WTC11 (cell line): ENCODE results near the gene MAPK14. TPM values are rescaled to one million over a fixed set of nuclear protein-coding genes. Genes with fewer than 3 reads are reported as not detected.

ENCODE experiments used
- ATAC-seq: fragments of 200-7000 bp; cut with Tn5 transposase; 2 replicates; pipeline ENCODE4 v1.10.0; 2021; ENCODE audit warnings: mild to moderate bottlenecking, moderate library complexity
- CTCF ChIA-PET: fragments of 300-600 bp; sonication (Branson Sonifier 250); formaldehyde crosslinking; loops from one replicate; lab custom pipeline; 2021; ENCODE audit warnings: antibody characterized with exemption; lab: Charles Lee
- POLR2A ChIA-PET: fragments of 350-600 bp; sonication (Branson Sonifier 250); formaldehyde crosslinking; loops from one replicate; lab custom pipeline; 2021; ENCODE audit warnings: antibody characterized with exemption; lab: Charles Lee
- DNase-seq: peaks from one replicate; pipeline ENCODE4 v3.0.0; 2021; ENCODE audit warnings: low spot score
- H3K27ac Mint-ChIP-seq: 2 replicates; pipeline ENCODE4 v1.8.0; 2021; ENCODE audit warnings: mixed read lengths
- H3K27me3 Mint-ChIP-seq: 2 replicates; pipeline ENCODE4 v1.8.0; 2021; ENCODE audit warnings: low read depth, mild to moderate bottlenecking, moderate library complexity, mixed read lengths
- H3K36me3 Mint-ChIP-seq: 2 replicates; pipeline ENCODE4 v1.8.0; 2021; ENCODE audit warnings: mixed read lengths
- H3K4me1 Mint-ChIP-seq: 2 replicates; pipeline ENCODE4 v1.8.0; 2022; ENCODE audit warnings: mixed read lengths
- H3K4me3 Mint-ChIP-seq: 2 replicates; pipeline ENCODE4 v1.8.0; 2021; ENCODE audit warnings: mild to moderate bottlenecking, moderate library complexity, mixed read lengths
- H3K9me3 Mint-ChIP-seq: 2 replicates; pipeline ENCODE4 v1.8.0; 2021; ENCODE audit warnings: mixed read lengths
- ARID4B ChIP-seq: sonication (generic); formaldehyde crosslinking; IDR thresholded peaks from 2 replicates; pipeline ENCODE4 v1.8.0; 2023; ENCODE audit warnings: missing genetic modification reagents, mild to moderate bottlenecking, borderline replicate concordance
- ATF1 ChIP-seq: sonication (generic); formaldehyde crosslinking; IDR thresholded peaks from 2 replicates; pipeline ENCODE4 v1.8.1; 2023; ENCODE audit warnings: mild to moderate bottlenecking, moderate library complexity, missing genetic modification reagents
- CBFB ChIP-seq: sonication (generic); formaldehyde crosslinking; IDR thresholded peaks from 2 replicates; pipeline ENCODE4 v1.8.1; 2022; ENCODE audit warnings: mild to moderate bottlenecking, low read depth, missing genetic modification reagents
- CDX4 ChIP-seq: fragments of 250-450 bp; sonication (Bioruptor Pico); IDR thresholded peaks from 2 replicates; pipeline ENCODE4 v1.9.0; 2021; ENCODE audit warnings: moderate library complexity, mild to moderate bottlenecking, inconsistent platforms, borderline replicate concordance
- CREB1 ChIP-seq: sonication (generic); formaldehyde crosslinking; IDR thresholded peaks from 2 replicates; pipeline ENCODE4 v1.8.0; 2023; ENCODE audit warnings: mild to moderate bottlenecking, missing genetic modification reagents
- CTCF ChIP-seq: fragments of 200-600 bp; IDR thresholded peaks from 2 replicates; pipeline ENCODE4 v1.8.0; 2022; ENCODE audit warnings: antibody characterized with exemption
- ERG ChIP-seq: fragments of 250-450 bp; sonication (Bioruptor Pico); IDR thresholded peaks from 2 replicates; pipeline ENCODE4 v1.8.0; 2021; ENCODE audit warnings: mild to moderate bottlenecking
- MLX ChIP-seq: sonication (generic); formaldehyde crosslinking; IDR thresholded peaks from 2 replicates; pipeline ENCODE4 v1.8.1; 2023; ENCODE audit warnings: mild to moderate bottlenecking, missing genetic modification reagents, moderate library complexity
- SP1 ChIP-seq: sonication (generic); formaldehyde crosslinking; conservative IDR thresholded peaks from 2 replicates; pipeline ENCODE4 v1.8.1; 2022; ENCODE audit warnings: missing genetic modification reagents
- STAT6 ChIP-seq: sonication (generic); formaldehyde crosslinking; conservative IDR thresholded peaks from 2 replicates; pipeline ENCODE4 v1.8.1; 2023; ENCODE audit warnings: mild to moderate bottlenecking, low read depth, missing genetic modification reagents, moderate library complexity
- ZMAT4 ChIP-seq: fragments of 250-450 bp; sonication (Bioruptor Pico); IDR thresholded peaks from 2 replicates; pipeline ENCODE4 v1.9.0; 2021; ENCODE audit warnings: mild to moderate bottlenecking
- ZNF263 ChIP-seq: sonication (generic); formaldehyde crosslinking; IDR thresholded peaks from 2 replicates; pipeline ENCODE4 v1.8.1; 2022; ENCODE audit warnings: low read depth, mild to moderate bottlenecking, moderate library complexity, missing genetic modification reagents
- ZNF416 ChIP-seq: fragments of 250-450 bp; sonication (Bioruptor Pico); IDR thresholded peaks from 2 replicates; pipeline ENCODE4 v1.9.0; 2021; ENCODE audit warnings: mild to moderate bottlenecking, inconsistent platforms
- ZNF512 ChIP-seq: sonication (generic); formaldehyde crosslinking; IDR thresholded peaks from 2 replicates; pipeline ENCODE4 v1.8.1; 2022; ENCODE audit warnings: missing genetic modification reagents, borderline replicate concordance
- total RNA-seq: library from RNA; stranded (reverse); gene quantifications from 3 replicates; pipeline ENCODE4 v1.2.3, GENCODE V29; 2021

The MAPK14 gene
- total RNA-seq, 1 experiment from 2014 or later, result 34.0 TPM

- TF ChIP-seq ZNF416 (CRISPR knock-in tag) (no peak), STAT6 (CRISPR knock-in tag) (no peak), CREB1 (CRISPR knock-in tag) (no peak), SP1 (CRISPR knock-in tag) (no peak), CDX4 (CRISPR knock-in tag) (no peak), ATF1 (no peak), ZNF263 (CRISPR knock-in tag) (no peak)
- no peaks in the 10 kb centered on the region for H3K36me3 Mint-ChIP-seq
- CTCF ChIA-PET, result interaction anchor here (1.1 to 3.1 kb wide), 6 partner anchors 7 to 209 kb away, joined by 3 to 42 read pairs (median 5); no protein-coding TSS in a partner anchor
- H3K4me3 Mint-ChIP-seq, result peak overlapping the region; percentile 20; the same call in 1 of the 2 replicates
- H3K27me3 Mint-ChIP-seq, result peaks cover 10% of the 10 kb centered on the region
- DNase-seq, result no peak
- no peak for ATAC-seq
- peaks cover 29% of the 10 kb centered on the region for H3K4me1 Mint-ChIP-seq
- H3K27ac Mint-ChIP-seq, result no peak overlapping the region
- no peaks in the 10 kb centered on the region for H3K9me3 Mint-ChIP-seq
- POLR2A ChIA-PET, result no interaction called here
Measured at GRCh38 chr6:36132246-36132895, 104.8 kb downstream of the MAPK14 start.

GRCh38 chr6:36133148-36133547 is 105.5 kb downstream of the MAPK14 start:
- no peaks in the 10 kb centered on the region for H3K36me3 Mint-ChIP-seq
- no peak overlapping the region for H3K27ac Mint-ChIP-seq
- ChIA-PET POLR2A (no interaction called here), CTCF (interaction anchor here (1.1 to 1.2 kb wide), 2 partner anchors 9 to 208 kb away, joined by 5 read pairs; no protein-coding TSS in a partner anchor)
- H3K9me3 Mint-ChIP-seq, result no peaks in the 10 kb centered on the region
- DNase-seq (no peak), ATAC-seq (no peak)
- TF ChIP-seq STAT6 (CRISPR knock-in tag) (no peak), CBFB (CRISPR knock-in tag) (no peak), ZMAT4 (CRISPR knock-in tag) (no peak), CREB1 (CRISPR knock-in tag) (no peak), ZNF512 (CRISPR knock-in tag) (no peak), ARID4B (no peak), CTCF (no peak), ERG (CRISPR knock-in tag) (no peak), MLX (no peak)
- peaks cover 29% of the 10 kb centered on the region for H3K4me1 Mint-ChIP-seq
- no peak overlapping the region for H3K4me3 Mint-ChIP-seq
- peaks cover 10% of the 10 kb centered on the region for H3K27me3 Mint-ChIP-seq
